ENCODE results near the gene TMEM252.

DNA sequence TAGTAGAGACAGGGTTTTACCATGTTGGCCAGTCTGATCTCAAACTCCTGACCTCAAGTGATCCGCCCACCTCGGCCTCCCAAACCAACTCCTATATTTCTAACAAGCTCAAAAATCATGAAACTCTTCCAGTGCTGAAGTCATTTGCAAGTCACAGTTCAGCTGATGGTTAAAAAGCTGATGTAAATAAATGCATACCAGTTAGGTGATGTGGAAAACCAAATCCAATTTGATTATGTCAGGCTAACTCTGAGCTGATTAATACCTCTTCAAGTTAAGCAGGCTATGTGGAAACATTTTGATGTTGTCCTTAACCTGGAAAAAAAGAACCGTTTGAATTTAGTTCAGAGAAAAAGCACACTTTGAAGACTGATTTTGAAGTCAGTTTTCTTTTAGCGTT, 51.0 kb downstream of the TMEM252 start:
- TF ChIP-seq, protein P1, sequence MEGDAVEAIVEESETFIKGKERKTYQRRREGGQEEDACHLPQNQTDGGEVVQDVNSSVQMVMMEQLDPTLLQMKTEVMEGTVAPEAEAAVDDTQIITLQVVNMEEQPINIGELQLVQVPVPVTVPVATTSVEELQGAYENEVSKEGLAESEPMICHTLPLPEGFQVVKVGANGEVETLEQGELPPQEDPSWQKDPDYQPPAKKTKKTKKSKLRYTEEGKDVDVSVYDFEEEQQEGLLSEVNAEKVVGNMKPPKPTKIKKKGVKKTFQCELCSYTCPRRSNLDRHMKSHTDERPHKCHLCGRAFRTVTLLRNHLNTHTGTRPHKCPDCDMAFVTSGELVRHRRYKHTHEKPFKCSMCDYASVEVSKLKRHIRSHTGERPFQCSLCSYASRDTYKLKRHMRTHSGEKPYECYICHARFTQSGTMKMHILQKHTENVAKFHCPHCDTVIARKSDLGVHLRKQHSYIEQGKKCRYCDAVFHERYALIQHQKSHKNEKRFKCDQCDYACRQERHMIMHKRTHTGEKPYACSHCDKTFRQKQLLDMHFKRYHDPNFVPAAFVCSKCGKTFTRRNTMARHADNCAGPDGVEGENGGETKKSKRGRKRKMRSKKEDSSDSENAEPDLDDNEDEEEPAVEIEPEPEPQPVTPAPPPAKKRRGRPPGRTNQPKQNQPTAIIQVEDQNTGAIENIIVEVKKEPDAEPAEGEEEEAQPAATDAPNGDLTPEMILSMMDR (IDR thresholded peaks at IDR 0.05), result no peak
- no peak for TF ChIP-seq POLR2AphosphoS5 (IDR thresholded peaks at IDR 0.05)
- TF ChIP-seq POLR2A (IDR thresholded peaks at IDR 0.05), result no peak
